Measurements from ENCODE around the gene PPP3R2. TPM values are rescaled to one million over a fixed set of nuclear protein-coding genes. Genes with fewer than 3 reads are reported as not detected.
"Not testable (repeated sequence)": the region's sequence is repeated elsewhere in the genome, so short reads cannot be mapped to it uniquely, and the experiment has no call there.

Gene PPP3R2
- total RNA-seq, 1 donor from 2014 or later = not detected

DNA sequence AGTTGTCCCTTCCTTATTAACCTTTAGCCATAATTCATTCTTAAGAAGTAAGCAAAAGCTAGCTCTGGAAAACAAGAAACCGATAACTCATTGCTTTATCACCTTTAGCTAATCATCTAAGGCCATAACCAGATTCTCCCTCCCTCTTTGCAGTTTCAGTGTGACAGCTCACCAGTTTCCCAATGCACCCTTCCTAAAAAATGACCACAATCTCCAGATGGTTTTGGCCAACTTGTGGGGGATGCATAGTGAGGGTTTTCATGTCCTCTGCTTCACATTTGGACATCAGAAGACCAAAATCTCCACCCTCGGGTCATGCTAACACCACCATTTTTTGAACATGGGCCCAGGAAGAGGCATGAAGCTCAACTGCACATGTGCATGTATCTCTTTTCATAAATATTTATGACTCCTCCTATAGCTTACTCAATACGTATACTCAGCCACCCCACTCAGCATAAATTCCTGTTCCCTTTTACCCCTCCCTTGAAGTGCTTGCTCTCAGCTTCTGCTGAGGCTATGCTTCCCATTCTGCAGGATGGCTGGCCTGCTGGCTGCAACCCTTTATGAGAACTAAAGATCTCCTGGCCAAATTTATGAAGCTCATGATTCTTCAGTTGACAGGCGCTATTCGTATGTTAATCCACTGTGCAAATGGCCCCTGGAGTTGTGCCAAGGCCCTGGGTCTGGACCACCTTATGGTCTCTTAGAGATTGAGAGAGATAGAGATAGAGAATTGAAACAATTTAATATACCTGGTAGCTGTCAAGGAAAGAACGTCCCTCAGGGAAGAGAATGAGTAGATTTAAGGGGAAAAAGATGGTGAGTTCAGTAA, 14.8 kb downstream of the PPP3R2 start:
- Mint-ChIP-seq H3K27me3 (ENCODE audit: insufficient read depth) (no peaks in the 10 kb centered on the region), H3K4me1 (ENCODE audit: low read depth) (no peaks in the 10 kb centered on the region), H3K27ac (no peak overlapping the region), H3K9me3 (no peaks in the 10 kb centered on the region), H3K4me3 (no peak overlapping the region), H3K36me3 (ENCODE audit: low read depth) (peaks cover 3% of the 10 kb centered on the region)
- DNase-seq (ENCODE audit: low spot score) = no peak
- intact Hi-C loops (cut with micrococcal nuclease) = no loop called here

- intact Hi-C loops (cut with micrococcal nuclease) = no loop called here
Measured at GRCh38 chr9:101578378-101578777, 16.4 kb downstream of the PPP3R2 start.

GRCh38 chr9:101574731-101575333, 19.9 kb downstream of the PPP3R2 start:
- Mint-ChIP-seq H3K27ac (no peak overlapping the region), H3K36me3 (ENCODE audit: low read depth) (peaks cover 5% of the 10 kb centered on the region), H3K27me3 (ENCODE audit: insufficient read depth) (no peaks in the 10 kb centered on the region), H3K4me1 (ENCODE audit: low read depth) (peaks cover 38% of the 10 kb centered on the region), H3K4me3 (no peak overlapping the region), H3K9me3 (no peaks in the 10 kb centered on the region)
- intact Hi-C loops (cut with micrococcal nuclease) = no loop called here
- no peak for DNase-seq (ENCODE audit: low spot score)

More at GRCh38 chr9:101578378-101578777, 16.4 kb downstream of the PPP3R2 start:
- no peaks in the 10 kb centered on the region for H3K27me3 Mint-ChIP-seq (ENCODE audit: insufficient read depth)
- H3K9me3 Mint-ChIP-seq = no peaks in the 10 kb centered on the region
- peaks cover 5% of the 10 kb centered on the region for H3K36me3 Mint-ChIP-seq (ENCODE audit: low read depth)
- peaks cover 11% of the 10 kb centered on the region for H3K4me1 Mint-ChIP-seq (ENCODE audit: low read depth)
- DNase-seq (ENCODE audit: low spot score) = no peak
- H3K27ac Mint-ChIP-seq = no peak overlapping the region
- H3K4me3 Mint-ChIP-seq = no peak overlapping the region

DNA sequence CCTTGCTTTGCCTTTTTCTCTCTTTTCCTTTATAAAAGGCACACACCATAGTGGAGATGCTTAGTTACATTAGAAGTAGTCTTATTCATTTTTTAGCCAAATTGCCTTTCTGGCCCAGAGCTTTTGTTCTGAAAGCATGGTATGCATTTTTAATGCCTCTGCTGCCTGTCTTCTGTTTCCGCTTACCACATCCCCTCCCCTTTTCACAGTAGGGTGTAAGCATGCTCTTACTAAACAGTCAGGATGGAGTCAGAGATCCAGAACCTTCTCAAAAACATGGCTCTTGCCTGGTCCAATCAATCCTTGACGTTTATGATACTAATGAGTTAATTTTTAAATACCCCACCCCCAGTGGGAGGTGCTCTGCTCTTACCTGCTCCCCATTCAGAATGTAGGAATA, 22.5 kb downstream of the PPP3R2 start:
- intact Hi-C loops (cut with micrococcal nuclease) = no loop called here
- Mint-ChIP-seq H3K4me3 (no peak overlapping the region), H3K4me1 (ENCODE audit: low read depth) (peaks cover 39% of the 10 kb centered on the region), H3K27me3 (ENCODE audit: insufficient read depth) (no peaks in the 10 kb centered on the region), H3K9me3 (no peaks in the 10 kb centered on the region), H3K27ac (no peak overlapping the region), H3K36me3 (ENCODE audit: low read depth) (peaks cover 7% of the 10 kb centered on the region)
- no peak for DNase-seq (ENCODE audit: low spot score)

DNA sequence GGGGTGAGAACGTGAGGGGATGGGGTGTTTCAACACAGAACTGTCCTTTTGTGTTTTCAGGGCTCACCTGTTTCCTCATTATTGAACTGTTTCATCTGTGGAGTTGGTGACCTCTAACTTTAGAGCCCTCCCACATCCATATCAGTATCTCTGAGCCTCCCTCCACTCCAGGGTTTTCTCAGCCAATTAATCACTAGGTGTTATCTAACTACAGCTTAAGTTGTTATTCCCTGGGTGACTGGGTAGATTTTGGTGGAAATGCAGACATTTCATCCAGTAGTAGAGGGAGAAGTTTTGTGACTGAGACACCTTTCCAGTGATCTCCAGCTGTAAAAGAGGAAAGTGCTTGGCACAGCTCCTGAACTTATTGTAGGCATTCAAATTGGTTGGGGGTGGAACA, 23.7 kb downstream of the PPP3R2 start:
- intact Hi-C loops (cut with micrococcal nuclease) = no loop called here
- peaks cover 5% of the 10 kb centered on the region for H3K36me3 Mint-ChIP-seq (ENCODE audit: low read depth)
- no peak overlapping the region for H3K27ac Mint-ChIP-seq
- H3K27me3 Mint-ChIP-seq (ENCODE audit: insufficient read depth) = no peaks in the 10 kb centered on the region
- H3K4me3 Mint-ChIP-seq = no peak overlapping the region
- peaks cover 45% of the 10 kb centered on the region for H3K4me1 Mint-ChIP-seq (ENCODE audit: low read depth)
- no peak for DNase-seq (ENCODE audit: low spot score)
- no peaks in the 10 kb centered on the region for H3K9me3 Mint-ChIP-seq

DNA sequence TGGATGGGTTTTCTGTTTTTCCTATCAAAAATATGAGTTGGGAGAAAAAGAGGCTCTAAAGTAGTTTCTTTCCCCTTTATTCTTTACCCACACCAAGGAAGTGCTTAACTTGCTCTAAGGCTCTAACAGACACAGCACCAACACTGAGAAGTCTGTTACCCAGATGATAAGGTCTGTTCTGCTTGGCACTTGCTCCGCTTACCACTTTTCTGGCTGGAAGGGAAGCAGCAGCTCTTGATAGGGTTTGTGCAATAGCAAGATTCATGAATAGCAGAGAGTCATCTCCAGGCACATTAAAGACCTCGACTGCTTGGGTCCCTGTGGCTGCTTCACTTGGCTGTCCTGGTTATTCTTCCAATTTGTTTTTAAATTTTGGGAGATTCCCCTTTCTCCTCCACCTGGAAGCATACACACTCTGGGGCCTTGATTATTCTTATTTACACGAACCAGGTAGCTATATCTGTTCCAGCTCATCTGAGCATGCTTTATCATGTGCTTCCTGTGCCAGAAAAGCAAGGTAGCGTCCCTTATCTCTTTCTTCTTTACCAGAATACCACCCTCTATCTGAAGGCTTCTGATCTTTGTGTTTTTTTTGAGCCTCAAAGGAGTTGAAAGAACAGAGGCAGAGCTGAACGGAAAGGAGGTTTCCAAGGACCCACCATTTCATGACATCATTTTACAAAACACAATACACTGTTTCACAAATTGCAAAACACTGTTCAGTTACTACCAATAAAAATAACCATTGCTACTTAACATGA, 24.8 kb downstream of the PPP3R2 start:
- DNase-seq (ENCODE audit: low spot score) = no peak
- Mint-ChIP-seq H3K27me3 (ENCODE audit: insufficient read depth) (no peaks in the 10 kb centered on the region), H3K9me3 (no peaks in the 10 kb centered on the region), H3K36me3 (ENCODE audit: low read depth) (peaks cover 7% of the 10 kb centered on the region), H3K4me3 (no peak overlapping the region), H3K4me1 (ENCODE audit: low read depth) (peaks cover 45% of the 10 kb centered on the region), H3K27ac (peak overlapping the region; percentile 63)
- intact Hi-C loops (cut with micrococcal nuclease) = no loop called here

GRCh38 chr9:101567725-101568350, 26.9 kb downstream of the PPP3R2 start:
- Mint-ChIP-seq H3K27ac (no peak overlapping the region), H3K4me1 (ENCODE audit: low read depth) (peaks cover 28% of the 10 kb centered on the region)
- intact Hi-C loops (cut with micrococcal nuclease) = loop anchor here (1.0 kb wide), 1 partner anchor 109 kb away; no protein-coding TSS in a partner anchor

DNA sequence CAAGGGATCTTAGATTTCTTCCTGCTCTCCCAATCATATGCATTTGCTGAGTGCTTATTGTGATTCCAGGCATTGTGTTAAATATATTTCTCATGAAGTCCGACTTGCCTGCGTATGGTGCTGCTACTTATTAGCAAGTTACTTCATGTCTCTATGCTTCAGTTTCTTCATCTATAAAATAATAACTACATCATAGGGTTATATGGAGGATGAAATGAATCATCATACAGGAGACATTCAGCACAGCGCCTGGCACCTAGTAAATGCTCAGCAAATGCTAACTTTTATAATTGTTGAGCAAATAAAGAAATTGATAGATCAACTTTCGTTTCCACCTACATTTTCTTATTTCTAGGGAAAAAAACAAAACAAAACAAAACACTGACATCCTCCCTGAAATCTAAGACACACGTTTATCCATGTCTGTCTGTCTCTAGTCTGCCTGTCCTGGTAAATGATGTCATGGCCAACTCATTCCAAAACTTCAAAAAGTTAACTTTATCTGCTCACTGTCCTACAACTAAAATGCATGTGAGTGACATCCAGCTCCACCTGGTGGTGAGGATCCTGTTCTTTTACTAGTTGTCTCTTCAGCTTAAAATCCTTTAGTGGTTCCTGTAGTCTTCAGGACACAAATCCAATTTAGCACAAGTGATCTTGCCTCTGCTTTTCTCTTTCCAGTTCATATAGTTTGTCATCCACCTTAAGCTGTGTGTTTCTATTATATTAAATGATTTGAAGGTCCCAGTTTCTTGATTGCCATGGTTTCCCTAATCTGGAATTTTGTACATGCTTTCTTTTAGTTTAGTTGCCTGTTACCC, 27.7 kb downstream of the PPP3R2 start:
- no peak for DNase-seq (ENCODE audit: low spot score)
- Mint-ChIP-seq H3K27ac (no peak overlapping the region), H3K4me3 (no peak overlapping the region), H3K27me3 (ENCODE audit: insufficient read depth) (no peaks in the 10 kb centered on the region), H3K9me3 (no peaks in the 10 kb centered on the region), H3K4me1 (ENCODE audit: low read depth) (peaks cover 23% of the 10 kb centered on the region), H3K36me3 (ENCODE audit: low read depth) (peaks cover 21% of the 10 kb centered on the region)
- intact Hi-C loops (cut with micrococcal nuclease) = loop anchor here (1.0 kb wide), 1 partner anchor 108 kb away; no protein-coding TSS in a partner anchor

More at GRCh38 chr9:101567725-101568350, 26.9 kb downstream of the PPP3R2 start:
- Mint-ChIP-seq H3K27me3 (ENCODE audit: insufficient read depth) (no peaks in the 10 kb centered on the region), H3K4me3 (no peak overlapping the region), H3K9me3 (no peaks in the 10 kb centered on the region), H3K36me3 (ENCODE audit: low read depth) (peaks cover 16% of the 10 kb centered on the region)
- no peak for DNase-seq (ENCODE audit: low spot score)

DNA sequence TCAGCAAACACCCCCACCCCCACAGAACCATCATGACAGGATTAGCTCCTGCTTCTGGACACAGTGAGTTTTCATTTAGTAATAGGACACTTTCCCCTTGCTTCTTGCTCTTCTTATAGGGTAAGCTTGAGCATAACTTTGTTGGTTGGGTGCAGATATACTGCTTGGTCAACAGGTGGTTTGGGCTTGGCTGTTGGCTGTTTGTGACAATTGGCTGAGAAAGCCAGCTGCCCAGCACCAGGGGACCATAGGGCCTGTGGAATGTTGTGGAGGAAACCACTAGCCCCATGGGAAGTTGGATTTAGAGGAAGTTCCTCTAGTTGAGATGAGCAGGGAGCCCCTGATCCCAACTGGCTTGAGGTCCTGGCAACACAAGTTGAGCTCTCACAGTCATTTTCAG, 30.5 kb downstream of the PPP3R2 start:
- Mint-ChIP-seq H3K27me3 (ENCODE audit: insufficient read depth) (no peaks in the 10 kb centered on the region), H3K4me1 (ENCODE audit: low read depth) (peaks cover 16% of the 10 kb centered on the region), H3K9me3 (peaks cover 9% of the 10 kb centered on the region), H3K27ac (no peak overlapping the region), H3K4me3 (no peak overlapping the region), H3K36me3 (ENCODE audit: low read depth) (peaks cover 44% of the 10 kb centered on the region)
- DNase-seq (ENCODE audit: low spot score) = no peak
- intact Hi-C loops (cut with micrococcal nuclease) = no loop called here

DNA sequence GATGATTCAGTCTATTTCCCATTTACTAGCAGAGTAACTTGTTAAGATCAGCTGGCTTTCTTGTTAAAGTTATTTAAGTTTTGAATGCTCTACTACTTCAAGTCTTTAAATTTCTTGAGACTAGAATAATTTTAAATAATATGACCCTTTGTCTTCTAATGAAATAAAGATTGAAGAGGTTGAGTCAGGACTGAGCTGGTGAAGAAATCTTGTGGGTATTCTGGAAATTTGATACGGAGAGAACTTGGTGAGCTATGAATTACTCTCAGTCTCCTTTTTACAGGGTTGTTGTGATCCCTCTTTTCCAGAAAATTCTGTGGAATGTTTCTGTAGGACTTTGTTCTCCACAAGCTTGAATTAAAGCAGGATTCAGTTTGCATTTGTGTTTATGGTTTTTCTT, 31.8 kb downstream of the PPP3R2 start:
- no peak for DNase-seq (ENCODE audit: low spot score)
- peaks cover 16% of the 10 kb centered on the region for H3K4me1 Mint-ChIP-seq (ENCODE audit: low read depth)
- peaks cover 56% of the 10 kb centered on the region for H3K36me3 Mint-ChIP-seq (ENCODE audit: low read depth)
- no peaks in the 10 kb centered on the region for H3K27me3 Mint-ChIP-seq (ENCODE audit: insufficient read depth)
- no peak overlapping the region for H3K27ac Mint-ChIP-seq
- H3K4me3 Mint-ChIP-seq = no peak overlapping the region
- peaks cover 22% of the 10 kb centered on the region for H3K9me3 Mint-ChIP-seq
- intact Hi-C loops (cut with micrococcal nuclease) = no loop called here

DNA sequence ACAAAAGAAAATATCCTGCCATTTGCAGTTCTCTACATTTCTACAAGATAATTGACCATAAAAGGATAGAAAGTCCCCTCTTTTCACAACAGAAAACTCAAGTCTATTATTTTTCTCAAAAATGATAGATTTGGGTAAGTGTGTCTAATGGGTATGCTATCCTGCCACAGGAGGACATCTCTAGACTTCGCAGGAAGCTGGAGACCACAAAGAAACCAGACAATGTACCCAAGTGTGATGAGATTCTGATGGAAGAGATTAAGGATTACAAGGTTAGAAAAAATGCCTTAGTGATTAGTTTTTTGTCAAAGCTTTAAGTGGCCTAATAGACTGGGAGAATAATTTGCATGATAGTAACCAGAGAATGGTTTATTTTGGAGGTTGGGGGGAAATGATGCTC, 33.0 kb downstream of the PPP3R2 start:
- peaks cover 65% of the 10 kb centered on the region for H3K36me3 Mint-ChIP-seq (ENCODE audit: low read depth)
- intact Hi-C loops (cut with micrococcal nuclease) = no loop called here
- no peak overlapping the region for H3K27ac Mint-ChIP-seq
- no peak overlapping the region for H3K4me3 Mint-ChIP-seq
- DNase-seq (ENCODE audit: low spot score) = no peak
- peaks cover 22% of the 10 kb centered on the region for H3K9me3 Mint-ChIP-seq
- peaks cover 9% of the 10 kb centered on the region for H3K4me1 Mint-ChIP-seq (ENCODE audit: low read depth)
- H3K27me3 Mint-ChIP-seq (ENCODE audit: insufficient read depth) = no peaks in the 10 kb centered on the region

GRCh38 chr9:101549472-101550098, 45.2 kb downstream of the PPP3R2 start:
- H3K4me3 Mint-ChIP-seq; H3K27ac Mint-ChIP-seq; H3K27me3 Mint-ChIP-seq (ENCODE audit: insufficient read depth); H3K9me3 Mint-ChIP-seq; DNase-seq (ENCODE audit: low spot score); H3K4me1 Mint-ChIP-seq (ENCODE audit: low read depth); intact Hi-C loops (cut with micrococcal nuclease): not testable (repeated sequence)
- peaks cover 65% of the 10 kb centered on the region for H3K36me3 Mint-ChIP-seq (ENCODE audit: low read depth)

All from activated T-helper 1 cell treated with anti-CD3 and anti-CD28 coated beads, Interleukin-12 subunit alpha, Interleukin-12 subunit beta, Interleukin-2, Interleukin-4 antibody, amounts not matched to agents 30 ng/mL and 10 ng/mL and 1 ng/mL, durations not matched to agents 14 hours and 24 hours and 36 hours (primary cell).